Caki2 (cell line): ENCODE measurements around the gene GCH1. TPM values are rescaled to one million over a fixed set of nuclear protein-coding genes. Genes with fewer than 3 reads are reported as not detected.

Experiments
- total RNA-seq: library from RNA; depleted of rRNA; stranded (reverse); fragments of >200 nt; shearing (Covaris generic); gene quantifications from 2 replicates; pipeline ENCODE4 v1.2.3, GENCODE V29; 2014; ENCODE audit warnings: low replicate concordance; rRNA removed

Gene GCH1
- total RNA-seq, 1 experiment from 2014 or later = 1.7 TPM

Other genes with a start within 250 kb of the GCH1 start
- 6.3 and 10.0 TPM in 2 replicates for gene WDHD1, start 124.3 kb upstream of the GCH1 start, total RNA-seq
- gene SOCS4, start 124.4 kb upstream of the GCH1 start, total RNA-seq = 3.6 and 4.7 TPM in 2 replicates
- 18.9 and 46.6 TPM in 2 replicates for gene MAPK1IP1L, start 148.8 kb upstream of the GCH1 start, total RNA-seq
- 246 and 274 TPM in 2 replicates for gene LGALS3, start 226.4 kb upstream of the GCH1 start, total RNA-seq